ENCODE results near the gene STYXL2.

GRCh38 chr1:167132301-167133010 lies 38.6 kb downstream of the STYXL2 start:
- no peak for TF ChIP-seq CTCF (IDR thresholded peaks at IDR 0.05)
- TF ChIP-seq POLR2A (IDR thresholded peaks at IDR 0.05): no peak

All from esophagus squamous epithelium (tissue), 4 donors.